OCI-LY7 (cell line): ENCODE results near the gene HSD3B1. TPM values are rescaled to one million over a fixed set of nuclear protein-coding genes. Genes with fewer than 3 reads are reported as not detected.

ENCODE experiments used
- BruUV-seq: library from RNA; stranded (reverse); fragments of 400-500 nt; replicated peaks from 2 replicates; lab custom pipeline; 2021; lab: Mats Ljungman, UMichigan
- CTCF ChIA-PET: fragments of 300-600 bp; sonication (Branson Sonifier 250); formaldehyde crosslinking; loops from one replicate; lab custom pipeline; 2022; ENCODE audit warnings: antibody characterized with exemption; ENCODE audit not compliant: unreplicated experiment; lab: Charles Lee
- POLR2A ChIA-PET: fragments of 300-600 bp; sonication (Branson Sonifier 250); formaldehyde crosslinking; loops from one replicate; lab custom pipeline; 2022; ENCODE audit warnings: antibody characterized with exemption; lab: Charles Lee
- DNase-seq: peaks from one replicate; pipeline ENCODE4 v3.0.0-alpha.2; 2015; ENCODE audit warnings: low spot score
- H2AFZ ChIP-seq: fragments of 200-600 bp; sonication (generic), shearing (Covaris generic); 2 replicates; pipeline ENCODE4 v1.6.1; 2014; ENCODE audit warnings: mild to moderate bottlenecking, antibody characterized with exemption, low read length, moderate library complexity
- H3K27ac ChIP-seq: fragments of 200-600 bp; sonication (generic); 2 replicates; pipeline ENCODE4 v1.5.1; 2014; ENCODE audit warnings: mixed run types, low read depth, mild to moderate bottlenecking, moderate library complexity, low read length, inconsistent platforms; ENCODE audit not compliant: poor library complexity, severe bottlenecking
- H3K36me3 ChIP-seq: fragments of 200-600 bp; sonication (generic); 2 replicates; pipeline ENCODE4 v1.6.1; 2014; ENCODE audit warnings: mild to moderate bottlenecking, antibody characterized with exemption, low read length, moderate library complexity, mixed read lengths; ENCODE audit not compliant: insufficient read depth
- H3K4me1 ChIP-seq: fragments of 200-600 bp; sonication (generic); 2 replicates; pipeline ENCODE4 v1.5.1; 2014; ENCODE audit warnings: mild to moderate bottlenecking, low read length; ENCODE audit not compliant: insufficient read depth, poor library complexity, severe bottlenecking
- H3K4me2 ChIP-seq: fragments of 200-600 bp; sonication (generic); 2 replicates; pipeline ENCODE4 v1.6.1; 2014; ENCODE audit warnings: mild to moderate bottlenecking, low read length
- H3K4me3 ChIP-seq: fragments of 200-600 bp; sonication (generic); 2 replicates; pipeline ENCODE4 v1.5.1; 2014; ENCODE audit warnings: mild to moderate bottlenecking, low read depth, low read length; ENCODE audit not compliant: poor library complexity, severe bottlenecking
- H3K79me2 ChIP-seq: fragments of 200-600 bp; sonication (generic); 2 replicates; pipeline ENCODE4 v1.6.1; 2016; ENCODE audit warnings: low read depth, mild to moderate bottlenecking, low read length, moderate library complexity, mixed read lengths; ENCODE audit not compliant: insufficient read depth
- H3K9me2 ChIP-seq: fragments of 200-600 bp; sonication (generic); 2 replicates; pipeline ENCODE4 v1.6.1; 2016; ENCODE audit warnings: mild to moderate bottlenecking, low read length, mixed read lengths; ENCODE audit not compliant: insufficient read depth
- H3K9me3 ChIP-seq: fragments of 200-600 bp; sonication (generic); 2 replicates; pipeline ENCODE4 v1.6.1; 2014; ENCODE audit warnings: mild to moderate bottlenecking, mixed run types, low read length, mixed read lengths
- H4K20me1 ChIP-seq: fragments of 200-600 bp; sonication (generic); 2 replicates; pipeline ENCODE4 v1.6.1; 2014; ENCODE audit warnings: mild to moderate bottlenecking, antibody characterized with exemption, low read length, moderate library complexity, mixed read lengths; ENCODE audit not compliant: insufficient read depth
- EZH2phosphoT487 ChIP-seq: fragments of 200-600 bp; sonication (generic); IDR thresholded peaks from 2 replicates; pipeline ENCODE4 v1.6.1; 2018; ENCODE audit warnings: low read depth, borderline replicate concordance, mild to moderate bottlenecking, mixed run types, antibody characterized with exemption, low read length, moderate library complexity, mixed read lengths
- intact Hi-C: fragments of 100-400 bp; cut with micrococcal nuclease; formaldehyde crosslinking; loops from one replicate; pipeline ENCODE4 v1.10.0; 2022; ENCODE audit not compliant: unreplicated experiment
- total RNA-seq, 2 experiments: library from RNA; depleted of rRNA in 1 of 2; stranded (reverse); fragments of >200 nt in 1 of 2; shearing (Covaris generic) in 1 of 2; gene quantifications; 2 replicates each; pipeline ENCODE4 v1.2.3, GENCODE V29; 2014 to 2022
- TF ChIP-seq, protein P1 (sequence below): fragments of 200-600 bp; sonication (generic); conservative IDR thresholded peaks from 2 replicates; pipeline ENCODE4 v1.5.1; 2014; ENCODE audit warnings: mild to moderate bottlenecking, antibody characterized with exemption, low read length, moderate library complexity, mixed read lengths

HSD3B1 gene
- total RNA-seq, 2 experiments from 2014 or later = not detected

DNA sequence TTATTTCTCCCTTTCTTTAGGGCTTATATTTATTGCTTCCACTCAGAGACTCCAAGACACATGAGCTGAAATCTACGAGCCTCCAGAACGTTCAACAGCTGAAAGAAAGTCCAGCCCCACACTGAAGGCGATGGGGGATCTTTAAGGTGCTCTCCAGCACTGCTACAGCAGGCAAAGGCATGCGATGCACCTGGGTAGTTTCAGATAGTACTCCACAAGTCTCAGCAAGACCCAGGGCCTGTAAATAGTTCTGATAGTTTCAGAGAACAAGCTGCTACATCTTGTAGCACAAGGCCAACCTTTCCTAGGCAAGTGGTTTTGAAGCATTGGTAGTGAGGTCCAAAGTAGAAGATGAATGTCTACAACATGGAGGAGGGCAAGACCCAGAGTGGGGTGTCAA lies 2.2 kb upstream of the HSD3B1 start:
- H3K27ac ChIP-seq = no peak overlapping the region
- H3K4me1 ChIP-seq = no peaks in the 10 kb centered on the region
- DNase-seq = no peak
- no peak overlapping the region for H2AFZ ChIP-seq
- no peaks in the 10 kb centered on the region for H3K79me2 ChIP-seq
- no peaks in the 10 kb centered on the region for H3K9me2 ChIP-seq
- CTCF ChIA-PET = no interaction called here
- no peak overlapping the region for H3K4me3 ChIP-seq
- POLR2A ChIA-PET = no interaction called here
- H3K9me3 ChIP-seq = no peaks in the 10 kb centered on the region
- BruUV-seq = no TSS peak
- no peaks in the 10 kb centered on the region for H3K36me3 ChIP-seq
- H4K20me1 ChIP-seq = no peaks in the 10 kb centered on the region
- no peak overlapping the region for H3K4me2 ChIP-seq
- TF ChIP-seq EZH2phosphoT487 = no peak
- TF ChIP-seq, protein P1, sequence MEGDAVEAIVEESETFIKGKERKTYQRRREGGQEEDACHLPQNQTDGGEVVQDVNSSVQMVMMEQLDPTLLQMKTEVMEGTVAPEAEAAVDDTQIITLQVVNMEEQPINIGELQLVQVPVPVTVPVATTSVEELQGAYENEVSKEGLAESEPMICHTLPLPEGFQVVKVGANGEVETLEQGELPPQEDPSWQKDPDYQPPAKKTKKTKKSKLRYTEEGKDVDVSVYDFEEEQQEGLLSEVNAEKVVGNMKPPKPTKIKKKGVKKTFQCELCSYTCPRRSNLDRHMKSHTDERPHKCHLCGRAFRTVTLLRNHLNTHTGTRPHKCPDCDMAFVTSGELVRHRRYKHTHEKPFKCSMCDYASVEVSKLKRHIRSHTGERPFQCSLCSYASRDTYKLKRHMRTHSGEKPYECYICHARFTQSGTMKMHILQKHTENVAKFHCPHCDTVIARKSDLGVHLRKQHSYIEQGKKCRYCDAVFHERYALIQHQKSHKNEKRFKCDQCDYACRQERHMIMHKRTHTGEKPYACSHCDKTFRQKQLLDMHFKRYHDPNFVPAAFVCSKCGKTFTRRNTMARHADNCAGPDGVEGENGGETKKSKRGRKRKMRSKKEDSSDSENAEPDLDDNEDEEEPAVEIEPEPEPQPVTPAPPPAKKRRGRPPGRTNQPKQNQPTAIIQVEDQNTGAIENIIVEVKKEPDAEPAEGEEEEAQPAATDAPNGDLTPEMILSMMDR = no peak
- intact Hi-C loops = no loop called here

DNA sequence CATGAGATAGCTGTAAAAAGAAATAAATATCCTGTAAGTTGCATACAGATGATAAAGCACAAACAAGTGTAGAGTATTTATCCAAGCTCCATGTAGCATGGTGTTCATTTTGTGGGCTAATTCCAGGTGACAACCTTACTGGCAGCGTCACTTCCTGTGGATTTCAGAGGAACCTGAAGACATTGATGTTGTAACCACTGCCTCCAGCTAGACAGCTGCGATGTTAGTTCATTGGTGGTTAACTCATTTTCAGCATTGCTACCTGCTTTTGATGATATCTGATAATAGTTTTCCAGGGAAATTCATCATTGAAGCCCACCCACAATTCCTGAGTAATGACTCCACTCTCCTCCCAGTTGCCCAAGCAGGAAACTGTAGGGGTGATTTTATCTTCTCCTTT lies 3.0 kb downstream of the HSD3B1 start:
- no peak for DNase-seq
- Histone ChIP-seq H3K4me3 (no peak overlapping the region), H3K9me3 (no peaks in the 10 kb centered on the region), H3K9me2 (no peaks in the 10 kb centered on the region), H2AFZ (no peak overlapping the region), H3K4me1 (no peaks in the 10 kb centered on the region), H3K4me2 (no peak overlapping the region), H3K36me3 (no peaks in the 10 kb centered on the region), H3K27ac (no peak overlapping the region), H3K79me2 (no peaks in the 10 kb centered on the region), H4K20me1 (no peaks in the 10 kb centered on the region)
- no peak for TF ChIP-seq EZH2phosphoT487
- TF ChIP-seq, protein P1 = no peak
- CTCF ChIA-PET = no interaction called here
- no TSS peak for BruUV-seq
- POLR2A ChIA-PET = no interaction called here
- intact Hi-C loops = no loop called here

DNA sequence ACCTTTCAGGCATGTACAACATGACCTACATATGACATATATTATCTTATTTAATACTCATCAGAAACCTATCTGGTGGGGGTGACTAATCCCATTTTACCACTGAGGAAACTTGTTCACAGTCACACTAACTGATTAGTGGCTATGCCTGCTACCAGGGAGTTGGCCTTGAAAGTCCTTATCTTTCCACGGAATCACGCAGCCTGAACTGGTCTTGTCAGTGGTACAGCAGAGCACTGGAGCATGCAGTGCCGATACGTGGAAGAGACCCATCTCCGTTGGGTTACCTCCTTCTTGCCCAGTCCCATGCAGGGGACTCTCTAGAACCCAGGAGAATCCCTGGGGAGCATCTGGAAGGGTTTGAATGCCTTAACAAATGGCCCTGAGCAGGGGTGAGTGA lies 8.2 kb downstream of the HSD3B1 start:
- Histone ChIP-seq H2AFZ (no peak overlapping the region), H3K4me3 (no peak overlapping the region), H4K20me1 (no peaks in the 10 kb centered on the region), H3K79me2 (no peaks in the 10 kb centered on the region), H3K36me3 (no peaks in the 10 kb centered on the region), H3K27ac (no peak overlapping the region), H3K9me3 (no peaks in the 10 kb centered on the region), H3K9me2 (no peaks in the 10 kb centered on the region), H3K4me2 (no peak overlapping the region), H3K4me1 (no peaks in the 10 kb centered on the region)
- TF ChIP-seq, protein P1 = no peak
- no peak for TF ChIP-seq EZH2phosphoT487
- BruUV-seq = no TSS peak
- DNase-seq = no peak
- intact Hi-C loops = no loop called here
- ChIA-PET CTCF (no interaction called here), POLR2A (interaction anchor here (0.5 kb wide), 1 partner anchor 15 kb away, joined by 3 read pairs; no protein-coding TSS in a partner anchor)
